ENCODE measurements around the gene PROM1.
A peak's percentile ranks its signal among the peaks of the same experiment; 100 is the strongest.

The PROM1 gene

DNA sequence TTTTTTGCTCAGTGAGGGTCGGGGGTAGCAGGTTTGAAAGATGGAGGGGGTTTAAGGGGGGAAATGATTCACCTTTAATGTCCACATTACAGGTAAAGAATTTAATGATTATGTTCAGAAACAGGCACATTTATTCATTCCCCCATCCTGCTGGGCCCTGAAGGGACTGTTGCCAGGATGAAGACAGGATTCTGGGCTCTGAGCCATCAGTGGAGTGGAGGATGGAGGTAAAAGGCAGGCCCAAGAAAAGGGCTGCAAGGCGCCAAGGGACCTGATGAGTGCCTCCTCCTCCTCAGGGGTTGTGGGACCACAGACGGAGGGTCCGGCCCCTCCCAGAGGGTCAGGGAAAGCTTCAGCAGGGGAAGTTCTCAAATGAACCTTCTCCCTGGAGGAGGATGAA, 40.4 kb upstream of the PROM1 start:
- TF ChIP-seq, protein P1, sequence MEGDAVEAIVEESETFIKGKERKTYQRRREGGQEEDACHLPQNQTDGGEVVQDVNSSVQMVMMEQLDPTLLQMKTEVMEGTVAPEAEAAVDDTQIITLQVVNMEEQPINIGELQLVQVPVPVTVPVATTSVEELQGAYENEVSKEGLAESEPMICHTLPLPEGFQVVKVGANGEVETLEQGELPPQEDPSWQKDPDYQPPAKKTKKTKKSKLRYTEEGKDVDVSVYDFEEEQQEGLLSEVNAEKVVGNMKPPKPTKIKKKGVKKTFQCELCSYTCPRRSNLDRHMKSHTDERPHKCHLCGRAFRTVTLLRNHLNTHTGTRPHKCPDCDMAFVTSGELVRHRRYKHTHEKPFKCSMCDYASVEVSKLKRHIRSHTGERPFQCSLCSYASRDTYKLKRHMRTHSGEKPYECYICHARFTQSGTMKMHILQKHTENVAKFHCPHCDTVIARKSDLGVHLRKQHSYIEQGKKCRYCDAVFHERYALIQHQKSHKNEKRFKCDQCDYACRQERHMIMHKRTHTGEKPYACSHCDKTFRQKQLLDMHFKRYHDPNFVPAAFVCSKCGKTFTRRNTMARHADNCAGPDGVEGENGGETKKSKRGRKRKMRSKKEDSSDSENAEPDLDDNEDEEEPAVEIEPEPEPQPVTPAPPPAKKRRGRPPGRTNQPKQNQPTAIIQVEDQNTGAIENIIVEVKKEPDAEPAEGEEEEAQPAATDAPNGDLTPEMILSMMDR (conservative IDR thresholded peaks at IDR 0.05; ENCODE audit: low read depth, low read length), result no peak
- peak; percentile 8 for DNase-seq (ENCODE audit: low read depth)
- no peak overlapping the region for H3K4me3 ChIP-seq (ENCODE audit: low read depth, low read length)

DNA sequence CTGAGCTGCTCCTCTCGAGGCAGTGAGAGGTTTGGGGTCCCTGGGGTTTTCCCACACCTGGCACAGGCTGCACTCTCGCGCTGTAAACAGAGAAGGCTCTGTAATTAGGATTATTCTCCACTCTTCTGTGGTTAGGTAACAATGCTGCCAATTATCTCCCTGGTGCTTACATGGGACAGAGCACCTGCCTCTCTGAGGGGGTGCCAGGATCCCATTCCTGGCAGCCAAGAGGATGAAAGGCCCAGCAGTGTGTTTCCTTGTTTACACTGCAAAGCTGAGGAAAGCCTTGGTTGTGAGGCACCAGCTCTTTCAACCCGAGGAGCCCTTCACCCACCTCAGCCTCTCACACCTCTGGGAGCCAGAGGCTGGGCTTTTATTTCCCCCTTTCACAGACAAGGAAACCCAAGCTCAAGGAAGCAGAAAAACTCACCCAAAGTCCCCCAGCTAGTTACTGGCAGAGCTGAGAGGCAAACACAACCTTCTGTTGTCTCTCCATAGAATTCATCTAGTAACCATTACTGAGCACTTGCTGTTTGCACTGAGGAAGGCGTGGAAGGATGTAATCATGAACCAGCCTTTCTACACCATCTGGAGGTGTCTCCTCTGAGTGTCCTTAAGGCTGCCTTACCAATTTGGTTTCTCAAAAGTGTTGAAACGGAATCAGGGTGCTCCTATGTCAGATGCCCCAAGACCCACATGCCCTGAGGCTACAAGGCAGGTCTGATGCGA, 39.7 kb upstream of the PROM1 start:
- TF ChIP-seq, protein P1 (conservative IDR thresholded peaks at IDR 0.05; ENCODE audit: low read depth, low read length), result no peak
- no peak for DNase-seq (ENCODE audit: low read depth)
- no peak overlapping the region for H3K4me3 ChIP-seq (ENCODE audit: low read depth, low read length)

DNA sequence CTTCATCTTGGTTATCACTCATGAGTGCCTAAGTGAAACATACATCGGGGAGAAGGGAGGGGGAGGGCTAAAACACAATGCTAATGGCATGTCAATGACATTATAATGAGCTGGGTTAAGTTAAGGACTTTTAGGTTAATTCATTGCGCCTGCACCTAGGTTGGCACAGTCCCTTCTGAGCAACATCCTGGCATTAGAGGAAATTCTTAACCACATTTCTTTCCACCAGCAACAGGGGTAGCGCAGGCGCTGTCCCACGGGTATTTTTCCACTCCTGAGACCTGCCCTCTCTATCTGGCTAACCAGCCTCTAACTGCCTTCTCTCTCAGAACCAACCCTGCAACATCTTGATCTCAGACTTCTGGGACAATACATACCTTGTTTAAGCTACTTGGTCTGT, 39.0 kb upstream of the PROM1 start:
- TF ChIP-seq, protein P1 (conservative IDR thresholded peaks at IDR 0.05; ENCODE audit: low read depth, low read length), result no peak
- no peak for DNase-seq (ENCODE audit: low read depth)
- no peak overlapping the region for H3K4me3 ChIP-seq (ENCODE audit: low read depth, low read length)

DNA sequence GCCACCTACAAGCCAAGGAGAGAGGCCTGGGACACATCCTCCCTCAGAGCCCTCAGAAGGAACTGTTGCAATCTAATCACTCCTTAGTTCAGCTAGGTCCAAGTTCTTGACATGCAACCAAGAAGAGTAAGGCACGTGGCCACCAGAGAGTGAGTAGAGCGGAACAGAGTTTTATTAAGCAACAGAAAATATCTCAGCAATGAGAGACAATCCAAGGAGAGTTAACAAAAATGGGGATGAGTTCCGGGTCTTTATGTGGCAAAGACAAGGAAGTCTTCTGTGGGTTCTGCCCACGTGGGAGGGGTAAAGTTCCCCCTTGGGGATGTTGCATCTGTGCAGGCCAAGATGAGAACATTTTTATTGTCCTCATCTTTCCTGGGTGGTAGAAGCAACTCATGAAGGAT, 38.5 kb upstream of the PROM1 start:
- TF ChIP-seq, protein P1 (conservative IDR thresholded peaks at IDR 0.05; ENCODE audit: low read depth, low read length), result no peak
- no peak for DNase-seq (ENCODE audit: low read depth)
- no peak overlapping the region for H3K4me3 ChIP-seq (ENCODE audit: low read depth, low read length)

DNA sequence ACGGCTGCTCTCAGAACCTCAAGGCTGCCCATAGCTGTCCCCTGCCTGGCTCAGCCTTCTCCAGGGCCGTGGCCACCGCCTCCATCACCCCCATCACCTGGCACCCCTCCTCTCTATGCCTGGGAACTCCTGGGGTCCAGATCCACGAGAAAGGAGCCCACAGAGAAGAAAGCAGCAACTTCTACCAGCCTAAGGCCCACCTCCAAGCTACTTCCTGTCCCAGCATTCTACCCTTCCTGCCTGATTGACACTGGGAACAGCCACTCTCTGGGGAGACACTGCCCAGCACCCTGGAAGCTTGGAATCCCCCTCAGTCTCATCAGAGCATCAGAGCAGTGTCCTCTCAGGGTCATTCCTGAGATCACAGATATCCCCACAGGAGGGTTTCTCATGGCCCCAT, 36.9 kb upstream of the PROM1 start:
- no peak for DNase-seq (ENCODE audit: low read depth)
- TF ChIP-seq, protein P1 (conservative IDR thresholded peaks at IDR 0.05; ENCODE audit: low read depth, low read length), result no peak
- no peak overlapping the region for H3K4me3 ChIP-seq (ENCODE audit: low read depth, low read length)

DNA sequence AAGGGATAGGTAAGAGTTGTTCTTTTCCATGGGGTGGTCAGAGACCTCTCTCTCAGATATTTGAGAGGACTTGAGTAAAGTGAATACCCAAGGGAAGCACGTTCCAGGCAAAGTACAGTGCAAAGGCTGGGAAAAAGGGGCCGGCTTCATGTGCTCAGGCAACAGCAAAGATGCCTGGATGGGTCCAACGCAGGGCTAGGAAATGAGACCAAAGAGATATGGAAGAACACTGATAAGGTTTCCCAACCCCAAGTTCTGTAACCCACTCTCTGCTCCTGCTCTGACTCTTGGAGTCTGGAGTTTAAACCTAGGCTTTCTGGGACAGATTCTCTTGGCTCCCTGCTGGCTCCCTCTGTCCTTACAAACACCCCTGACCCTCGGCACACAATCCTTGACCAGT, 36.2 kb upstream of the PROM1 start:
- H3K4me3 ChIP-seq (ENCODE audit: low read depth, low read length), result no peak overlapping the region
- no peak for DNase-seq (ENCODE audit: low read depth)
- TF ChIP-seq, protein P1 (conservative IDR thresholded peaks at IDR 0.05; ENCODE audit: low read depth, low read length), result no peak

DNA sequence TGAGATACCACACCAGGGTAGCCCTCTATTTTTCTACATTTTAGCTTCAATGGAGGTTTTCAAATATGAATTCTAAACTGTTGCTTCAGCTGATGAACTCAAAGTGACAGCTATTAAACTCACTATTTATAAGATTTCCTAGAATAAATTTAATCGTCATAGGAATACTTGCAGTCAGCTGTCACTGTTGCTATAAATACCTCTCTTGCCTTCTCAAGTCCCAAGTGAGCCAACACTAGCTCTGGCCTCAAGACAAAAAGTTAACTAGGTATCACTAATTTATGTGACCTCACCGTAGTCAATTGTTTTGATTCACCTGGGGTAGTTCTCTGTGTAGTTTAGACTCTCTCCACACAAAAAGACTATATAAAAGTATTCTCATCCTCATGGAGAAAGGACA, 34.3 kb upstream of the PROM1 start:
- H3K4me3 ChIP-seq (ENCODE audit: low read depth, low read length), result no peak overlapping the region
- no peak for DNase-seq (ENCODE audit: low read depth)
- TF ChIP-seq, protein P1 (conservative IDR thresholded peaks at IDR 0.05; ENCODE audit: low read depth, low read length), result no peak

All from choroid plexus epithelial cell (primary cell).